ENCODE measurements around the gene PRDM16. TPM values are rescaled to one million over a fixed set of nuclear protein-coding genes. Genes with fewer than 3 reads are reported as not detected.

PRDM16 gene
- total and polyA plus RNA-seq, 2 experiments from 2014 or later: 0.14 to 0.16 TPM

- H3K4me1 ChIP-seq (ENCODE audit: insufficient read depth): no peaks in the 10 kb centered on the region
- H3K9me3 Mint-ChIP-seq: no peaks in the 10 kb centered on the region; the same call in 2 of the 3 replicates
Observed at GRCh38 chr1:3120994-3121393, 52.0 kb downstream of the PRDM16 start.

More at GRCh38 chr1:3120994-3121393, 52.0 kb downstream of the PRDM16 start:
- H3F3A ChIP-seq (replicated peaks; ENCODE audit: low read depth): no peaks in the 10 kb centered on the region
- no peaks in the 10 kb centered on the region for H3K27me3 ChIP-seq (ENCODE audit: insufficient read depth)
- Mint-ChIP-seq H3K27me3 (ENCODE audit: insufficient read depth, low read depth, poor library complexity) (peaks cover 6% of the 10 kb centered on the region), H3K4me1 (peaks cover 13% of the 10 kb centered on the region; the same call in 2 of the 3 replicates), H3K27ac (0 out of 2 replicates have a peak overlapping the region, but pooled peaks have one; percentile 26), H3K36me3 (ENCODE audit: low read depth) (no peaks in the 10 kb centered on the region), H3K4me3 (no peak overlapping the region)
- H2AFZ ChIP-seq: no peak overlapping the region
- no peaks in the 10 kb centered on the region for H3K79me2 ChIP-seq (replicated peaks; ENCODE audit: insufficient read depth)
- TF ChIP-seq ZNF114 (CRISPR knock-in tag; IDR thresholded peaks at IDR 0.05) (no peak), EZH2 (IDR thresholded peaks at IDR 0.05; ENCODE audit: low read depth, unreplicated experiment) (no peak), EZH2phosphoT487 (IDR thresholded peaks at IDR 0.05; ENCODE audit: unreplicated experiment) (no peak), CTCF (conservative IDR thresholded peaks at IDR 0.05; ENCODE audit: low read depth in 2 of 2) (no peak), POLR2AphosphoS5 (IDR thresholded peaks at IDR 0.05; ENCODE audit: low read depth) (no peak), CREB1 (CRISPR knock-in tag; IDR thresholded peaks at IDR 0.05; ENCODE audit: low read depth) (no peak), NANOG (IDR thresholded peaks at IDR 0.05; ENCODE audit: borderline replicate concordance) (no peak), ZNF462 (CRISPR knock-in tag; IDR thresholded peaks at IDR 0.05) (no peak), ZNF331 (CRISPR knock-in tag; IDR thresholded peaks at IDR 0.05; ENCODE audit: low read depth) (no peak), ETS1 (IDR thresholded peaks at IDR 0.05) (no peak), REST (IDR thresholded peaks at IDR 0.05; ENCODE audit: unreplicated experiment) (no peak), JUNB (IDR thresholded peaks at IDR 0.05; ENCODE audit: unreplicated experiment) (no peak), STAT1 (IDR thresholded peaks at IDR 0.05; ENCODE audit: unreplicated experiment) (no peak)
- H4K20me1 ChIP-seq (replicated peaks; ENCODE audit: insufficient read depth): no peaks in the 10 kb centered on the region
- no peaks in the 10 kb centered on the region for H3K36me3 ChIP-seq (ENCODE audit: insufficient read depth)
- no peak overlapping the region; the same call in 1 of the 2 replicates for H3K27ac ChIP-seq (ENCODE audit: low read depth)
- no peak overlapping the region for H3K4me3 ChIP-seq
- no peak overlapping the region for H3K4me2 ChIP-seq
- ATAC-seq (no peak), DNase-seq (ENCODE audit: low spot score) (no peak)
- H3K9me2 ChIP-seq (ENCODE audit: insufficient read depth): no peaks in the 10 kb centered on the region

All from GM23338 (cell line).